ENCODE data around the gene RHOBTB3.
"Not testable (repeated sequence)": the region's sequence is repeated elsewhere in the genome, so short reads cannot be mapped to it uniquely, and the experiment has no call there.

The RHOBTB3 gene

GRCh38 chr5:95801961-95802360 is 70.8 kb downstream of the RHOBTB3 start:
- DNase-seq = no peak

GRCh38 chr5:95803271-95804148 is 72.4 kb downstream of the RHOBTB3 start:
- DNase-seq = no peak

GRCh38 chr5:95804736-95805539 is 73.8 kb downstream of the RHOBTB3 start:
- no peak for DNase-seq

- no peak for DNase-seq
Observed at GRCh38 chr5:95806687-95807086, 75.6 kb downstream of the RHOBTB3 start.

- no peak for DNase-seq
Observed at GRCh38 chr5:95808013-95808685, 77.0 kb downstream of the RHOBTB3 start.

GRCh38 chr5:95808686-95809413 is 77.7 kb downstream of the RHOBTB3 start:
- DNase-seq = peak; percentile 57

GRCh38 chr5:95809414-95809960 is 78.4 kb downstream of the RHOBTB3 start:
- no peak for DNase-seq

GRCh38 chr5:95810305-95811125 is 79.4 kb downstream of the RHOBTB3 start:
- DNase-seq = no peak

- DNase-seq = not testable (repeated sequence)
Observed at GRCh38 chr5:95811126-95811423, 79.9 kb downstream of the RHOBTB3 start.

- not testable (repeated sequence) for DNase-seq
Observed at GRCh38 chr5:95811461-95812073, 80.4 kb downstream of the RHOBTB3 start.

GRCh38 chr5:95812074-95812471 is 80.9 kb downstream of the RHOBTB3 start:
- DNase-seq = peak; percentile 25

GRCh38 chr5:95813035-95813434 is 81.9 kb downstream of the RHOBTB3 start:
- not testable (repeated sequence) for DNase-seq

GRCh38 chr5:95815155-95815729 is 84.1 kb downstream of the RHOBTB3 start:
- no peak for DNase-seq

GRCh38 chr5:95816341-95816740 is 85.2 kb downstream of the RHOBTB3 start:
- no peak for DNase-seq

- no peak for DNase-seq
Observed at GRCh38 chr5:95816776-95817175, 85.6 kb downstream of the RHOBTB3 start.

GRCh38 chr5:95817430-95817829 is 86.3 kb downstream of the RHOBTB3 start:
- peak; percentile 25 for DNase-seq

GRCh38 chr5:95818181-95819147 is 87.3 kb downstream of the RHOBTB3 start:
- no peak for DNase-seq

- no peak for DNase-seq
Observed at GRCh38 chr5:95821110-95822021, 90.2 kb downstream of the RHOBTB3 start.
